Liver (tissue), 3 donors: ENCODE measurements around the gene MCF2L2.

Source experiments
- FOXA1 ChIP-seq: IDR thresholded peaks from 2 replicates; pipeline ENCODE4 v1.6.1; 2016; ENCODE audit warnings: antibody characterized with exemption
- GABPA ChIP-seq, 2 donors: IDR thresholded peaks in 1 of 2; conservative IDR thresholded peaks in 1 of 2; 2 replicates each; pipeline ENCODE4 v1.6.1; 2016; ENCODE audit warnings: antibody characterized with exemption in 2 of 2, mild to moderate bottlenecking in 1 of 2, moderate library complexity in 1 of 2
- HNF4A ChIP-seq, 2 donors: conservative IDR thresholded peaks; 2 replicates each; pipeline ENCODE4 v1.6.1; 2016; ENCODE audit warnings: antibody characterized with exemption in 2 of 2, mild to moderate bottlenecking in 2 of 2
- JUND ChIP-seq, 2 donors: IDR thresholded peaks; 2 replicates each; pipeline ENCODE4 v1.6.1; 2016; ENCODE audit warnings: antibody characterized with exemption in 2 of 2
- SP1 ChIP-seq: IDR thresholded peaks from 2 replicates; pipeline ENCODE4 v1.6.1; 2018; ENCODE audit warnings: antibody characterized with exemption, mild to moderate bottlenecking
- TAF1 ChIP-seq: conservative IDR thresholded peaks from 2 replicates; pipeline ENCODE4 v1.6.1; 2016; ENCODE audit warnings: antibody characterized with exemption, mild to moderate bottlenecking
- YY1 ChIP-seq: IDR thresholded peaks from 2 replicates; pipeline ENCODE4 v1.6.1; 2016; ENCODE audit warnings: antibody characterized with exemption, mild to moderate bottlenecking
- TF ChIP-seq, protein P1 (sequence below): fragments of 150-350 bp; IDR thresholded peaks from 2 replicates; pipeline ENCODE4 v1.5.1; 2017; ENCODE audit warnings: improper control_type of control experiment, low read depth, low read length; ENCODE audit not compliant: missing input control
- TF ChIP-seq, protein P2 (sequence below): IDR thresholded peaks from 2 replicates; pipeline ENCODE4 v1.6.1; 2016; ENCODE audit warnings: antibody characterized with exemption
- TF ChIP-seq, protein P3 (sequence below): IDR thresholded peaks from 2 replicates; pipeline ENCODE4 v1.6.1; 2016; ENCODE audit warnings: antibody characterized with exemption
- TF ChIP-seq, protein P4 (sequence below): IDR thresholded peaks from 2 replicates; pipeline ENCODE4 v1.6.1; 2016; ENCODE audit warnings: antibody characterized with exemption, mild to moderate bottlenecking
- donor health status: healthy.
- donor health status: healthy.

DNA sequence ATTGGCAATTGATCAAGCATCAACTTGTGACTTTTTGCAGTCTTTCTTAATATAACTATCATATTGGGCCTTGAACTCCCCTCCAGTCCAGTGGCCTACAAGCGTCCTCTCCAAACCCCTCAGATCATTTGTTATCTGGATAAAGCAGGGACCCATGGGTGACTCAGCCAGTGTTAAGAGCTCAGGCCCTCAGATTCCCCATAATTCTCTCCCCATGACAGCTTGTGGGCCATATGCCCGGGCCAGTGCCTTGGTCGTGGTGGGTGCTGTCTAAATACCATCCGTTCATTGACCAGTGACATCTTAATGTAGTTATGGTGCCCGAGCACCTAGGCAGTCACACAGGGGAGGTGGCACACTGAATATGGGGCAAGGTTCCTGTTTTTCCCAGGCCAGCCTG lies 18.1 kb downstream of the MCF2L2 start:
- TF ChIP-seq, protein P1, sequence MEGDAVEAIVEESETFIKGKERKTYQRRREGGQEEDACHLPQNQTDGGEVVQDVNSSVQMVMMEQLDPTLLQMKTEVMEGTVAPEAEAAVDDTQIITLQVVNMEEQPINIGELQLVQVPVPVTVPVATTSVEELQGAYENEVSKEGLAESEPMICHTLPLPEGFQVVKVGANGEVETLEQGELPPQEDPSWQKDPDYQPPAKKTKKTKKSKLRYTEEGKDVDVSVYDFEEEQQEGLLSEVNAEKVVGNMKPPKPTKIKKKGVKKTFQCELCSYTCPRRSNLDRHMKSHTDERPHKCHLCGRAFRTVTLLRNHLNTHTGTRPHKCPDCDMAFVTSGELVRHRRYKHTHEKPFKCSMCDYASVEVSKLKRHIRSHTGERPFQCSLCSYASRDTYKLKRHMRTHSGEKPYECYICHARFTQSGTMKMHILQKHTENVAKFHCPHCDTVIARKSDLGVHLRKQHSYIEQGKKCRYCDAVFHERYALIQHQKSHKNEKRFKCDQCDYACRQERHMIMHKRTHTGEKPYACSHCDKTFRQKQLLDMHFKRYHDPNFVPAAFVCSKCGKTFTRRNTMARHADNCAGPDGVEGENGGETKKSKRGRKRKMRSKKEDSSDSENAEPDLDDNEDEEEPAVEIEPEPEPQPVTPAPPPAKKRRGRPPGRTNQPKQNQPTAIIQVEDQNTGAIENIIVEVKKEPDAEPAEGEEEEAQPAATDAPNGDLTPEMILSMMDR: no peak
- TF ChIP-seq, protein P2, sequence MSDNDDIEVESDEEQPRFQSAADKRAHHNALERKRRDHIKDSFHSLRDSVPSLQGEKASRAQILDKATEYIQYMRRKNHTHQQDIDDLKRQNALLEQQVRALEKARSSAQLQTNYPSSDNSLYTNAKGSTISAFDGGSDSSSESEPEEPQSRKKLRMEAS: no peak
- TF ChIP-seq FOXA1: no peak
- TF ChIP-seq GABPA (IDR thresholded peaks at IDR 0.05 in 1 of 2, conservative IDR thresholded peaks at IDR 0.05 in 1 of 2): no peak
- TF ChIP-seq, protein P3, sequence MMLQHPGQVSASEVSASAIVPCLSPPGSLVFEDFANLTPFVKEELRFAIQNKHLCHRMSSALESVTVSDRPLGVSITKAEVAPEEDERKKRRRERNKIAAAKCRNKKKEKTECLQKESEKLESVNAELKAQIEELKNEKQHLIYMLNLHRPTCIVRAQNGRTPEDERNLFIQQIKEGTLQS: no peak
- TF ChIP-seq, protein P4, sequence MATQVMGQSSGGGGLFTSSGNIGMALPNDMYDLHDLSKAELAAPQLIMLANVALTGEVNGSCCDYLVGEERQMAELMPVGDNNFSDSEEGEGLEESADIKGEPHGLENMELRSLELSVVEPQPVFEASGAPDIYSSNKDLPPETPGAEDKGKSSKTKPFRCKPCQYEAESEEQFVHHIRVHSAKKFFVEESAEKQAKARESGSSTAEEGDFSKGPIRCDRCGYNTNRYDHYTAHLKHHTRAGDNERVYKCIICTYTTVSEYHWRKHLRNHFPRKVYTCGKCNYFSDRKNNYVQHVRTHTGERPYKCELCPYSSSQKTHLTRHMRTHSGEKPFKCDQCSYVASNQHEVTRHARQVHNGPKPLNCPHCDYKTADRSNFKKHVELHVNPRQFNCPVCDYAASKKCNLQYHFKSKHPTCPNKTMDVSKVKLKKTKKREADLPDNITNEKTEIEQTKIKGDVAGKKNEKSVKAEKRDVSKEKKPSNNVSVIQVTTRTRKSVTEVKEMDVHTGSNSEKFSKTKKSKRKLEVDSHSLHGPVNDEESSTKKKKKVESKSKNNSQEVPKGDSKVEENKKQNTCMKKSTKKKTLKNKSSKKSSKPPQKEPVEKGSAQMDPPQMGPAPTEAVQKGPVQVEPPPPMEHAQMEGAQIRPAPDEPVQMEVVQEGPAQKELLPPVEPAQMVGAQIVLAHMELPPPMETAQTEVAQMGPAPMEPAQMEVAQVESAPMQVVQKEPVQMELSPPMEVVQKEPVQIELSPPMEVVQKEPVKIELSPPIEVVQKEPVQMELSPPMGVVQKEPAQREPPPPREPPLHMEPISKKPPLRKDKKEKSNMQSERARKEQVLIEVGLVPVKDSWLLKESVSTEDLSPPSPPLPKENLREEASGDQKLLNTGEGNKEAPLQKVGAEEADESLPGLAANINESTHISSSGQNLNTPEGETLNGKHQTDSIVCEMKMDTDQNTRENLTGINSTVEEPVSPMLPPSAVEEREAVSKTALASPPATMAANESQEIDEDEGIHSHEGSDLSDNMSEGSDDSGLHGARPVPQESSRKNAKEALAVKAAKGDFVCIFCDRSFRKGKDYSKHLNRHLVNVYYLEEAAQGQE: no peak
- no peak for TF ChIP-seq SP1
- no peak for TF ChIP-seq JUND (IDR thresholded peaks at IDR 0.05)
- no peak for TF ChIP-seq TAF1
- TF ChIP-seq YY1: no peak
- TF ChIP-seq HNF4A (conservative IDR thresholded peaks at IDR 0.05): no peak
